IMR-90 (cell line): ENCODE measurements around the gene STX8.

Experiments
- BHLHE40 ChIP-seq: fragments of 150-350 bp; IDR thresholded peaks from 2 replicates; pipeline ENCODE4 v1.6.1; 2016; ENCODE audit warnings: mild to moderate bottlenecking, low read depth, low read length
- CTCF ChIP-seq: conservative IDR thresholded peaks from 2 replicates; pipeline ENCODE4 v1.5.1; 2012; ENCODE audit warnings: mild to moderate bottlenecking, low read depth, low read length, improper control_type of control experiment
- MXI1 ChIP-seq: IDR thresholded peaks from 2 replicates; pipeline ENCODE4 v1.6.1; 2012; ENCODE audit warnings: low read depth, mild to moderate bottlenecking, low read length, moderate library complexity, borderline replicate concordance
- NFE2L2 ChIP-seq: fragments of 150-350 bp; IDR thresholded peaks from 2 replicates; pipeline ENCODE4 v1.6.1; 2016; ENCODE audit warnings: low read depth, mild to moderate bottlenecking, low read length
- POLR2A ChIP-seq: IDR thresholded peaks from 2 replicates; pipeline ENCODE4 v1.6.1; 2012; ENCODE audit warnings: mild to moderate bottlenecking, low read depth, low read length
- RAD21 ChIP-seq: IDR thresholded peaks from 2 replicates; pipeline ENCODE4 v1.6.1; 2012; ENCODE audit warnings: low read length, improper control_type of control experiment
- RFX5 ChIP-seq: IDR thresholded peaks from 2 replicates; pipeline ENCODE4 v1.8.0; 2012; ENCODE audit warnings: low read depth, mild to moderate bottlenecking, low read length, moderate library complexity
- USF2 ChIP-seq: fragments of 150-350 bp; IDR thresholded peaks from 2 replicates; pipeline ENCODE4 v1.6.1; 2017; ENCODE audit warnings: mild to moderate bottlenecking, antibody characterized with exemption, low read length, low read depth

- TF ChIP-seq RAD21 (no peak), CTCF (no peak), BHLHE40 (no peak), POLR2A (no peak), MXI1 (no peak), NFE2L2 (no peak), USF2 (no peak), RFX5 (no peak)
These were observed 346.3 kb downstream of the STX8 start for GRCh38 chr17:9229160-9229825.
